SKM-1 (cell line): ENCODE results near the gene CXCR2.
"Not testable (repeated sequence)": the region's sequence is repeated elsewhere in the genome, so short reads cannot be mapped to it uniquely, and the experiment has no call there.

Experiments used
- DNase-seq: peaks from one replicate; lab custom pipeline; 2025; ENCODE audit not compliant: unreplicated experiment; lab: John Stamatoyannopoulos, UW

The CXCR2 gene

GRCh38 chr2:218125626-218126080 is at the start of gene CXCR2:
CXCR2 (plus strand) TSS chr2:218126028; CDS start chr2:218134802, 8,774 bp downstream.
- peak; percentile 89 for DNase-seq

DNA sequence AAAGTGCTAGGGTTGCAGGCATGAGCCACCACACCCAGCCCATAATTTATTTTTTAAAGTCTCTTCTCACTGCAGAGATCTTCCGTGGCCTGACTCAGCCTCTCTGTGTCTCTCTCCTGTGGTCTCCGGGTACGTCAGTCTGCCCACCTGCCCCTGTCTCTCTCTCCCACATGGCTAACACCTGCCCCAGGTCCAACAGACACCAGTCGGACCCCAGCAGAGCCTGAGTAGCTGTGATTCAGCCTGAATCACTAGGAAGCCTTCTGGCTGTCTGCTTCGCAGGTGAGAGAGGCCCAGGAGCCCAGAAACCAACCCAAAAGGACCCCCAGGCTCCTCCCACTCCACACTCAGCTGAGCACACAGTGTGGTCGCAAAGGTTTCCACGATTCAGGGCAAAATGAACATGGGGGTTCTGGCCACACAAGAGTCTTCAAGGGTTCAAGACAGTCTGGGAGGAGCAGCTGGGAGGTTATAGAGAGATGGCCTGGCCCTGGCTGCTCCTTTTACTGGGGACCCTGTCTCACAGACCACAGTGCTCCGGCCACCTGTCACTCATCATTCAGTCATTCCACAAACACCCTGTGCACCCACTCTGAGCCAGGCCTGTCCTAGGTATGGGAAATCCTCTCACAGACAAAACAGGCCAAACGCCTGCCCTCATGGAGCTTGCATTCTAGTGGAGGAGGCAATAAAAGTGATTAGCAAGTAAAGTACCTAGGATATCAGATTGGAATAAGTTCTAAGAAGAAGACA is 48.2 kb upstream of the CXCR2 start:
- DNase-seq = no peak

DNA sequence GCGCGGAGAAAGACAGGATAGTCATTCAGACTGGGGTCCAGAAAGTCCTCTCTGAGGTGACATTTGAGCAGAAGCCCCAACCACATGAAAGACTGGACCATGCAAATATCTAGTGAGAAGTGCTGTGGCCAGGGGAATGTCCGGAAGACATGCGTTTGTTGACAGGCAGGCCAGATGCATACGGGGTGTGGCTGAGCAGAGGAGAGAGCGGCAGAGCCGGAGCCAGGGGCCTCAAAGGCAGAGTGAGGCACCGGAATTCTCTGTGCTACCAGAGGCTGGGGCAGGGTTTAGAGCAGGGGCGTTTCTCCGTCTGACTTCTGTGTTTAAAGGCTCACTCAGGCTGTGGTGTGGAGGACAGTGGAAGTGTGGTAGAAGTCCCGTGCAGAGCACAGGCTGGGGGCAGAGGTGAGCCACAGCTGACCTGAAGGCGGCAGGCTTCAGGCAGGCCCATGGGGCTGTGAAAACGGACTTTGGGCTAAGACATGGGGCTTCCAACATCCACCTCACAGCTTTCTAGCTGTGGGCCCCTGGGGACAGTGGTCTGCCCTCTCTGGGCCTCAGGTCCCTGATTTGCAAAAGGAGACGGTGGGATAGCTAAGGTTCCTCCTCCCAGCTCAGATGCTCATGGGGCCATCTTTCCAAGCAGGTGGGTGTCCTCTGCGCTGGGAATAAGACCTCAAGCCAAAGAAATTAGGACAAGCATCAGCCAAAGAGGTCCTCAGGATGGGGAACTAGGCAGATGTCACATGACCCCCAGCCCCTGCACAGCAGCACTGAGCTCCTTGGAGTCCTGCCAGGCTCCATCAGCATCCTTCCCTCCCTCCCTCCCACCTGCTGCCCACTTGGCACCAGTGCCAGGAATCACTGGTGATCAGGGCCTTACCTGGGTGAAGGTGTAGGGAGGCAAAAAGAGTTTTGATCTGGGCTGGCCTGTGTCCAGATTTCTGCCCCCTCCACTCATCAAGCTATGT is 45.6 kb upstream of the CXCR2 start:
- DNase-seq = no peak

- peak; percentile 26 for DNase-seq
Observed at GRCh38 chr2:218081063-218081462, 44.8 kb upstream of the CXCR2 start.

GRCh38 chr2:218081695-218082094 is 44.1 kb upstream of the CXCR2 start:
- no peak for DNase-seq

DNA sequence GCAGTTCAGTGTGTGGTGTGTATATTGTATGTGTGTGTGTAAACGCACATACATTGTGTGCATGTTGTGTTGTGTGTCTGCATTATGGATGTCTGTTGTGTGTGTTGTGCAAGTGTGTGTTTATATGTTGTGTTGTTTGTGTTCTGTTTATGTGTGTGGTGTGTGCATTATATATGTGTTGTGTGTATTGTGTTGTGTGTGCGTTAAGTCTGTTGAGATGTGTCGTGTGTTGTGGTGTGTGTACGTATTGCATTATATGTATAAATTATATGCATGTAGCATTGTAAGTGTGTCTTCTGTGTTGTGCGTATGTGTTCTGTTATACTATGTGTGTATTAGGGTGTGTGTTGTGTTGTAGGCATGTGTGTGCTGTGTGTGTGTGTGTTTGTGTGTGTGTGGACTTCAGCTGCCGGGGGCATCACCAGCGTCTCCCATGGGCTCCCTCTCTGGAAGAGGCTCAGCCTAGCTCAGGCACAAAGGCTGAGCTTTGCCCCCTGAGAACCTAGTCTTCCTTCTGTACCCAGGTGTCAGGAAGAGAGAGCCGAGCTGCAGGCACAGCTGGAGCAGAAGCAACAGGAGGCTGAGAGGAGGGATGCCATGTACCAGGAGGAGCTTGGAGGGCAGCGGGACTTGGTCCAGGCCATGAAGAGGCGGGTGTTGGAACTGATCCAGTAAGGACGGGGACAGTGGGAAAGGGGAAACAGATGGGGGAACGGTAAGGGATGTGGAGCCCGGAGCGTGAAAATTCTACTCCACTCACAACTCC is 43.1 kb upstream of the CXCR2 start:
- DNase-seq = no peak

DNA sequence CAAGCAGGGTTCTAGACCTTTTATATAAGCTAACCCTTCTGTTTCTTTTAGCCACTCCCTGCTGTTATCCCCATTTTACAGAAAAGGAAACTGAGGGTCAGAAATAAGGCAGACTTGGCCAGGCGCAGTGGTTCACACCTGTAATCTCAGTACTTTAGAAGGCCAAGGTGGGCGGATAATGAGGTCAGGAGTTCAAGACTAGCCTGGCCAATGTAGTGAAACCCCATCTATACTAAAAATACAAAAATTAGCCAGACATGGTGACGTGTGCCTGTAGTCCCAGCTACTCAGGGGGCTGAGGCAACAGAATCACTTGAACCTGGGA is 42.5 kb upstream of the CXCR2 start:
- no peak for DNase-seq

DNA sequence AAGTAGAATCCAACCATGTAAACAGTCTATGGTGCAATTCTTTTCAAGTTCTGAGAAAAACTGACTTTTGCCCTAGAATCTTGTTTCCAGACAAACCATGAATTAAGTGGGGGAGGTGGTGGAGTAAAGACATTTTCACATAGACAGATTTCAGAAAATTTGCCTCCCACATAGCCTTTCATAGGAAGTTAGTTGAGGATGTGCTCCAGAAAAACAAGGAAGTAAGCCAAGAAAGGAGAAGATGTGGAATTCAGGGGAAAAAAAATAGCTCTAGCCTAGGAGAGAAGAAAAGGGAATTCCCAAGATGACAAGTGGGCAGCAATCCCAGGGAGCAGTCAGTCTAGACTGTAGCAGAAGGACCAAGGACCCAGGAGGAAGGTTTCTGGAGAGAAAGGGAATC is 39.4 kb upstream of the CXCR2 start:
- no peak for DNase-seq

DNA sequence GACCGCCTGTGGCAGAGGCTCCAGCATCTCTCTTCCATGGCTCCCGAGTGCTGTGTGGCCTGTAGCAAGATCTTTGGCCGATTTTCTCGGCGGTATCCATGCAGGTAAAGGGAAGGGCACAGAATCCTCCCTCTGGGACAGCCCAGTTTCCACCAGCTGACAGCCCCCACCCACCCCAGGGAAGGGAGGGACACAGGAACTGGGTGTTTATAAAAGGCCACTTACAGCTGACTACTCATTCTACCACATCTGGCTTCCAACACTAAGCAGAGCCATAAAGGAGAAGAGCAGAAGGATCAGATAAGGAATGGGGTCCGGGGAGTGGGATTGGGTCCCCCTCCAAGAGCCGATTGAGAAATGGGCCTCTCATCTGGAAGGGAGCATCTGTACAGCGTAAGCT is 36.6 kb upstream of the CXCR2 start:
- no peak for DNase-seq

GRCh38 chr2:218091746-218092145 is 34.1 kb upstream of the CXCR2 start:
- DNase-seq = peak; percentile 83

DNA sequence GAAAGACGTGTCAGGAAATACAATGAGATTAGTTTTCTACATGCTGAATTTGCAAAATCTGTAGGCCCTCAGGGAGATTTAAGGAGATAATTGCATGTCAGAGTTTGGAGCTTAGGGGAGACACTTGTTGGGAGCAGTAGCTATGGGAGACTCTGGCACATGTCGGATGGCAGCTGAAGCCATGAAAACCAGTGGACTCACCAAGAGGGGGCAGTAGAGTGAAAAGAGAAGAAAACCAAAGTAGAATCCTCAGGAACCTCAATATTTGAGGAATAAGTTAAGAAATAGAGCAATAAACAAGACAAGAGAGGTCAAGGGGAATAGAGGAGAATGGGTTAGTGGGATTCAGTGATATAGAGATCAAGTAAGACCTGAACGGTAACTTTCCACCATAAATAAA is 31.9 kb upstream of the CXCR2 start:
- DNase-seq = peak; percentile 5

DNA sequence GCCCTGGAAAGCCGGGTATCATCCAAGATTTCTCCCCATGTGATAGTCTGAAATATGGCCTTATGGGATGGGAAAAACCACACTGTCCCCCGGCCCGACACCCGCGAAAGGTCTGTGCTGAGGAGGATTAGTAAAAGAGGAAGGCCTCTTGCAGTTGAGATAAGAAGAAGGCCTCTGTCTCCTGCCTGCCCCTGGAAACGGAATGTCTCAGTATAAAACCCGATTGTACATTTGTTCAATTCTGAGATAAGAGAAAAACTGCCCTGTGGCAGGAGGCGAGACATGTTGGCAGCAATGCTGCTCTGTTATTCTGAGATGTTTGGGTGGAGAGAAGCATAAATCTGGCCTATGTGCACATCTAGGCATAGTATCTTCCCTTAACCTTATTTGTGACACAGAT is 30.0 kb upstream of the CXCR2 start:
- DNase-seq = no peak

GRCh38 chr2:218097975-218098374 is 27.9 kb upstream of the CXCR2 start:
- DNase-seq = no peak

DNA sequence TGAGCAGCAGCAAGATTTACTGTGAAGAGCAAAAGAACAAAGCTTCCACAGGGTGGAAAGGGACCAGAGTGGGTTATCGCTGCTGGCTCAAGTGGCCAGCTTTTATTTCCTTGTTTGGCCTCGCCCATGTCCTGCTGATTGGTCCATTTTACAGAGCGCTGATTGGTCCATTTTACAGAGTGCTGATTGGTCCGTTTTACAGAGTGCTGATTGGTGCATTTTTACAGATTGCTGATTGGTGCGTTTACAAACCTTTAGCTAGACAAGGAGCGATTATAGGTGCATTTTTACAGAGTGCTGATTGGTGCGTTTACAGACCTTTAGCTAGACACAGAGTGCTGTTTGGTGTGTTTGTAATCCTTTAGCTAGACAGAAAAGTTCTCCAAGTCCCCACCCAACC is 17.0 kb upstream of the CXCR2 start:
- DNase-seq = not testable (repeated sequence)

GRCh38 chr2:218121789-218122188 is 4.0 kb upstream of the CXCR2 start:
- not testable (repeated sequence) for DNase-seq

- not testable (repeated sequence) for DNase-seq
Observed at GRCh38 chr2:218122286-218122685, 3.5 kb upstream of the CXCR2 start.

GRCh38 chr2:218123986-218124385 is 1.8 kb upstream of the CXCR2 start:
- DNase-seq = no peak

DNA sequence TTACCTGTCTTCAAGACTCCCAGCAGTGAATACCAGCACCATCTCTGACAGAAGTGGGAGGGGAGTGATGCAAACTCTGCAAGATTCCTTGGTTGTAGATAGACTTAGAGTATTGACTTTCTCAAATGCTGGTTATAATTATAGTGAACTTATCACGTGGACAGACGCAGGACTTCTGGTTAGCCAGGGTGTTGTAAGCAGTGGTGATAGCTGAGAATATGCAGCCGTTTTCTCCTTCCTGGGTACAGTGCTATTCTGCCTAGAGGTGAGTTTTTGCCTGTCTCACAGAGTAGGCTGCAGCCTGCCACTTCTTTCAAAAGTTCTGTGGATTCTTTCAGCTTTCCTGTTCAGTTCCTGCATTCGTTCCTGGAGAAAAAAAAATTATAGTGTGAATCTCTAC is 733 bp upstream of the CXCR2 start:
- peak; percentile 33 for DNase-seq

- DNase-seq = no peak
Observed at GRCh38 chr2:218127929-218128455, 2.2 kb downstream of the CXCR2 start.

DNA sequence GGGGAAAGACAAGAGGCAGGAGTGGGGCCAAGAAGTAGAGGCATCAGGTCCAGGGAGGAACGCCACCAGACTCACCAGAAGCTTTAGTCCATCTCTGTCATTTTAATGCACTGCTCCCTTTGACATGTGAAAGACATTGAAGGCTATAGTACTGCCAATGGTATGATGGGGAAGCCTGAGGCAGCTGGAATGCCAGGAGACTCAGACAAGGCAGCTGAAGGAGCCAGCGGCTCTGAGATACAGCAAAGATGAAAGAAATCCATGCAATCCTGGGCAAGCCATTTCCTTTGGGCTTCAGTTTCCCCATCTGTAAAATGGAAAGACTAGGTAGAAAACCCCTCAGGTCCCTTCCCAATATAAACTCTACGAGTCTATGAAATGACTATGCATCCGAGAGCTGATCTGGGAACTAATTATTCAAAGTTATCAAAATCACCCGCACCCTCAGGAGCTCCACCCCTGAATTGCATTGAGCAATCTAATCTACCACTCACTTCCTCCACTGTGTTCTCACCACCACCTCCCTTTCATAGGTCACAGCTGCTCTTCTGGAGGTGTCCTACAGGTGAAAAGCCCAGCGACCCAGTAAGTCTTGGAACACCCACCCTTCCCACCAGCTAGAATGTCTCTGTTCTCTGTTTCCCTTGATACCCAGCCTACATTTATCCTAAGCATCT is 3.1 kb downstream of the CXCR2 start:
- DNase-seq = peak; percentile 14
